A673 (cell line): ENCODE results near the gene MIER3. TPM values are rescaled to one million over a fixed set of nuclear protein-coding genes. Genes with fewer than 3 reads are reported as not detected.

Source experiments
- BruUV-seq: library from RNA; stranded (reverse); fragments of 400-500 nt; replicated peaks from 2 replicates; lab custom pipeline; 2021; lab: Mats Ljungman, UMichigan
- CTCF ChIA-PET: fragments of 300-600 bp; sonication (Branson Sonifier 250); formaldehyde crosslinking; loops from one replicate; lab custom pipeline; 2022; ENCODE audit warnings: antibody characterized with exemption; lab: Charles Lee
- POLR2A ChIA-PET: fragments of 300-600 bp; sonication (Branson Sonifier 250); formaldehyde crosslinking; loops from one replicate; lab custom pipeline; 2022; ENCODE audit warnings: antibody characterized with exemption; ENCODE audit not compliant: low non-redundant PET; lab: Charles Lee
- DNase-seq: peaks from one replicate; pipeline ENCODE4 v3.0.0-alpha.2; 2015; ENCODE audit warnings: low spot score
- H3K27ac ChIP-seq: fragments of 200-600 bp; sonication (generic); 2 replicates; pipeline ENCODE4 v1.5.1; 2016; ENCODE audit warnings: mixed run types, low read depth, mild to moderate bottlenecking, mixed read lengths, antibody characterized with exemption, low read length; ENCODE audit not compliant: poor library complexity, severe bottlenecking
- H3K27me3 ChIP-seq: fragments of 200-600 bp; sonication (generic); replicated peaks from 2 replicates; pipeline ENCODE4 v1.6.1; 2017; ENCODE audit warnings: mixed run types, low read depth, mild to moderate bottlenecking, mixed read lengths, antibody characterized with exemption, low read length; ENCODE audit not compliant: insufficient read depth, poor library complexity
- H3K36me3 ChIP-seq: fragments of 200-600 bp; sonication (generic); 2 replicates; pipeline ENCODE4 v1.6.1; 2016; ENCODE audit warnings: mixed run types, mild to moderate bottlenecking, mixed read lengths, antibody characterized with exemption, low read length; ENCODE audit not compliant: insufficient read depth, poor library complexity, severe bottlenecking
- H3K4me1 ChIP-seq: fragments of 200-600 bp; sonication (generic); 2 replicates; pipeline ENCODE4 v1.6.1; 2017; ENCODE audit warnings: mixed run types, mild to moderate bottlenecking, mixed read lengths, antibody characterized with exemption, low read length; ENCODE audit not compliant: insufficient read depth, poor library complexity, severe bottlenecking
- H3K4me3 ChIP-seq: fragments of 200-600 bp; sonication (generic); 2 replicates; pipeline ENCODE4 v1.5.1; 2016; ENCODE audit warnings: low read depth, mixed run types, mild to moderate bottlenecking, mixed read lengths, low read length; ENCODE audit not compliant: poor library complexity, severe bottlenecking
- H3K9me3 ChIP-seq: fragments of 200-600 bp; sonication (generic); 2 replicates; pipeline ENCODE4 v1.6.1; 2016; ENCODE audit warnings: mixed run types, low read depth, mild to moderate bottlenecking, mixed read lengths, antibody characterized with exemption, low read length; ENCODE audit not compliant: poor library complexity, severe bottlenecking
- CTCF ChIP-seq: fragments of 300-800, 200-600 bp; sonication (generic); conservative IDR thresholded peaks from 2 replicates; pipeline ENCODE4 v1.5.1; 2017; ENCODE audit warnings: low read depth, mild to moderate bottlenecking, antibody characterized with exemption, low read length, moderate library complexity, mixed read lengths
- EZH2 ChIP-seq: fragments of 200-600 bp; sonication (generic); IDR thresholded peaks from 2 replicates; pipeline ENCODE4 v1.6.1; 2017; ENCODE audit warnings: borderline replicate concordance, low read depth, mild to moderate bottlenecking, mixed read lengths, antibody characterized with exemption, low read length; ENCODE audit not compliant: poor library complexity, severe bottlenecking
- intact Hi-C: fragments of 100-400 bp; cut with micrococcal nuclease; formaldehyde crosslinking; loops from one replicate; pipeline ENCODE4 v1.10.0; 2022; ENCODE audit not compliant: unreplicated experiment
- total RNA-seq: library from RNA; stranded (reverse); gene quantifications from 2 replicates; pipeline ENCODE4 v1.2.3, GENCODE V29; 2021

MIER3 gene
- total RNA-seq, 1 experiment from 2014 or later = 26.2 TPM

GRCh38 chr5:56963246-56963645 is 11.3 kb upstream of the MIER3 start:
- Histone ChIP-seq H3K36me3 (no peaks in the 10 kb centered on the region), H3K9me3 (no peaks in the 10 kb centered on the region), H3K4me3 (no peak overlapping the region), H3K27ac (no peak overlapping the region), H3K4me1 (no peaks in the 10 kb centered on the region), H3K27me3 (peaks cover 40% of the 10 kb centered on the region)
- CTCF ChIA-PET = no interaction called here
- no peak for DNase-seq
- TF ChIP-seq EZH2 (no peak), CTCF (no peak)
- no TSS peak for BruUV-seq
- POLR2A ChIA-PET = no interaction called here
- intact Hi-C loops = no loop called here

GRCh38 chr5:56962286-56962685 is 10.4 kb upstream of the MIER3 start:
- Histone ChIP-seq H3K4me3 (no peak overlapping the region), H3K27me3 (peaks cover 47% of the 10 kb centered on the region), H3K36me3 (no peaks in the 10 kb centered on the region), H3K4me1 (no peaks in the 10 kb centered on the region), H3K27ac (no peak overlapping the region), H3K9me3 (no peaks in the 10 kb centered on the region)
- no TSS peak for BruUV-seq
- DNase-seq = no peak
- POLR2A ChIA-PET = no interaction called here
- CTCF ChIA-PET = no interaction called here
- intact Hi-C loops = no loop called here
- TF ChIP-seq EZH2 (no peak), CTCF (no peak)

- intact Hi-C loops = no loop called here
- no peak overlapping the region for H3K27ac ChIP-seq
- TF ChIP-seq CTCF (no peak), EZH2 (no peak)
- ChIA-PET POLR2A (no interaction called here), CTCF (no interaction called here)
- peaks cover 53% of the 10 kb centered on the region for H3K27me3 ChIP-seq
- no peaks in the 10 kb centered on the region for H3K4me1 ChIP-seq
- H3K9me3 ChIP-seq = no peaks in the 10 kb centered on the region
- BruUV-seq = no TSS peak
- no peak for DNase-seq
- H3K36me3 ChIP-seq = no peaks in the 10 kb centered on the region
- H3K4me3 ChIP-seq = no peak overlapping the region
Observed at GRCh38 chr5:56961746-56962145, 9.8 kb upstream of the MIER3 start.
